Activated T-helper 1 cell treated with anti-CD3 and anti-CD28 coated beads, Interleukin-2, amount 50 U/mL, for 16 hours (primary cell): ENCODE data around the gene S100P.
"Not testable (repeated sequence)": the region's sequence is repeated elsewhere in the genome, so short reads cannot be mapped to it uniquely, and the experiment has no call there.

Experiments used
- DNase-seq, 2 donors: peaks; one replicate each; pipeline ENCODE4 v3.0.0-alpha.2; 2020; ENCODE audit warnings: low read depth in 1 of 2, low spot score in 1 of 2

S100P gene

GRCh38 chr4:6672541-6673190 lies 21.0 kb upstream of the S100P start:
- not testable (repeated sequence) for DNase-seq

GRCh38 chr4:6673191-6673659 lies 20.5 kb upstream of the S100P start:
- not testable (repeated sequence) for DNase-seq

- peak; percentile 86 to 89 for DNase-seq
Observed at GRCh38 chr4:6673660-6674499, 19.8 kb upstream of the S100P start.

DNA sequence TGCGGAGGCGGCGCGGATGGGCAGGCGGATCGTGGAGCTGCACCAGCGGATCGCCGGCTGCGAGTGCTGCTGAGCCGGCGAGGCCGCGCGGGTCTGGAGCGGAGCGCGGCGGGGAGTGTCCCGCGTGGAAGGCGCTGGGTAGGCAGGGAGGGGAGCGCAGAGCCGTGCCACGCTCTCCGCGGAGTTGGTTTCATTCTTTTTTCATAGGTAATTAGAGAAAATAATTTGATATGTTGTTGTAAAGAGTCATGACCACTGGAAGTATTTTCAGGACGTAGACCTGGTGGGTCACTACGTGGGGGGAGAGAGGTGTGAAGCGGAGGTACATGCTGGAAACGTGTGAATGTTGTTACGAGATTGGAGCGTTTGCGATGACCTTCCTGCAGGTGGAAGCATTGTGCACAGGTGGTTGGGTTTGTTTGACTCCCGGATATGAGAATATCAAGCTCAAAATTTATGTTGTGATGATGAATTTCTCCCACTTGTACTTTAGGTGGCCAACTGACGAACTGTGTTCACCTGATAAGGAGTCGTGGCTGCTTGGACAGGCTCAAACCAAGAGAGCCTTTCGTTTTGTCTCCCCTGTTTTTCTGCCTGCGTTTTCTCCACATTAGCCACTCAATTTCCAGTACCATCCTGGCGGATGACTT lies 19.1 kb upstream of the S100P start:
- DNase-seq: peak; percentile 24 to 38

DNA sequence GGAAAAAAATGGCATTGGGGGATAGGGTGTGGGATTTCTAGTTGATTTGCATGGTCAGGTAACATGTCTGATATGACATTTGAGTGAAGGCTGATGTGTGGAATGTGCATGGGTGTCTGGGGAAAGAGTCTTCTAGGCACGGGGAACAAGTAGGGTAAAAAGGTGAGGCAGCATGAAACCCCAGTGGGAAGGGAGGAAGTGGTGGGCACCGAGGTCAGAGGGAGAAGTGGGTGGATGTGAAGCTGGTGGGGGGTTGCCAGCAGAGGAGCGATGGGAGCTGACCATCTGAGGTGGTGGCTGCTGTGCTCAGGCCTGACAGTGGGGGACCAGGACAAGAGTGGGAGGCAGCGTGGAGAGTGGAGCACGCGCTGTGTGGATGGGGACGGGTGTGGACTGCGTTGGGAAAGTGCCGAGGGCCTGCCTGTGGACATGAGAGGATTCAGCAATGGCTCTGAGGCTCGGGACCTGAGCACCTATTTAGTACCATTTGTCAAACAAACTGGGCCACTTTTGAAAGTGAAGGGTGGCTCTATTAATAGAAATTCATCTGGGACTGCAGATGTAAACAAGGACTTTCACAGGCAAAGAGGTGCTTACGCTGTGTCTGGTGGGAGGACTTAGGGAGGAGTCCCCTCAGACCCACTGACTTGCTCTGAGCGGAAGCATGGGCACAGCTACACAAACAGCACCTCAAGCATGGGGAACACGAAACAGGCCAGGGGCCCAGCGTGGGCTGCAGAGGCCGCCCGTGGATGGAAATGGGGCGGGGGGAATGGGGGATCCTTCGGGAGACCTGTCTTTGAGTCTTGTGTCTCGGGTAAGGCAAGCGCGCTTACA lies 16.7 kb upstream of the S100P start:
- no peak for DNase-seq

DNA sequence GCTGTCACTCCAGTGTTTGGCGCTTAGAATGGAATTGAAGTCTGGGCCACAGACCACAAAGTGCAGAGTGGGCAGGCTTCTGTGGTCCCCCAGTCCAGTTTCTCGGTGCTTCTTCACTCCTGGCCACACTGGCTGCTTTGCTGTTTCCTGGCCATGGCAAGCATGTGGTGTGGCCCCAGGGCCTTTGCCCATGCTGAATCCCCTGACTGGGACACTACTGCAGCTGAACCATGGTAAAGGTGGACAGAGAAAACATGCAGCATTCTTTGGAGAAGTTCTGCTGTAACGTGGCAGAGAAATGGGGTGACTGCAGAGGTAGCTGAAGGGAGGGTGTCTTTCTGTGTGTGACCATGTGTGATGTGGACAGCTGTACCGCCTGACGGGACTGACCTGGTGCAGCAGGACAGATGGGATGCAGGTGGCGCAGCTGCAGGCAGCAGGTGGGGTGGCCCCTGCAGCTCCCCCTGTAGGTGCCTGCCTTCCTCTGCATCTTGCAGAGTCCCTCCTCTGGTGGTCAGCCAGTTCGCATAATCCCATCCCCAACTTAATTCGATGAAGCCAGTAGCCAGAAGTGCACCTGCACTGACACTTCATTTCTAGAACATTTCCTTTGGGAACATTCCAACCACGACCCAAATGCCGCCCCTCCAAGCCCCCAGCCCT lies 13.2 kb upstream of the S100P start:
- DNase-seq: no peak

- DNase-seq: no peak
Observed at GRCh38 chr4:6681191-6681590, 12.5 kb upstream of the S100P start.

GRCh38 chr4:6682862-6683590 lies 10.7 kb upstream of the S100P start:
- no peak for DNase-seq

GRCh38 chr4:6684656-6685055 lies 9.0 kb upstream of the S100P start:
- no peak for DNase-seq

DNA sequence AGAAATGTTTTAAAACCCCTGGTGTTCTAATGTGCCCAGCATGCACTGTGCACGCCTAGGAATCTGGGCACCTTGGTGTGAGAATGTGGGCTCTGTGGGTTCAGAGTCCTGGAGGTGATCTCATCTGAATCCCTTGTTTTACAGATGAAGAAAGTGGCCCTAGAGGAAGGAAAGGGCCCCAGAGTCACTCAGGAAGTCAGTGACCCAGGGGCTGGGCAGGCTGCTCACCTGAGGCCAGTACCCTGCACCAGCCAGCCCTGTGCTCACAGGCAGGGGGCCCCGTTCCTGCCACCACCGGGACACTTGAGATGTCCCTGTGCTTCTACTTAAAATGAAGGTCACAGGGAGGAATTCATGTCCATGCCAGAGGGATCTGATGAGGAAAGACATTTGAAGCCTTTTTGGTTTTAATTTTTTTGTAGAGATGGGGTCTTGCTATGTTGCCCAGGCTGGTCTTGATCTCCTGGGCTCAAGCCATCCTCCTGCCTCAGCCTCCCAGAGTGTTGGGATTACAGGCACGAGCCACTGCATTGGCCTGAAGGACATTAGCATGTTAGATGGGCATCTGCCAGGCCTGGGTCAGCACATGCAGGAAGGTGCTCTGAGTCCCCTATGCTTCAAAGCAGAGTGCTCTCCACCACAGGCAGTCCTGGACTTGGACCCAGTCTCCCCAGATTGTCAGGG lies 7.4 kb upstream of the S100P start:
- DNase-seq: no peak

DNA sequence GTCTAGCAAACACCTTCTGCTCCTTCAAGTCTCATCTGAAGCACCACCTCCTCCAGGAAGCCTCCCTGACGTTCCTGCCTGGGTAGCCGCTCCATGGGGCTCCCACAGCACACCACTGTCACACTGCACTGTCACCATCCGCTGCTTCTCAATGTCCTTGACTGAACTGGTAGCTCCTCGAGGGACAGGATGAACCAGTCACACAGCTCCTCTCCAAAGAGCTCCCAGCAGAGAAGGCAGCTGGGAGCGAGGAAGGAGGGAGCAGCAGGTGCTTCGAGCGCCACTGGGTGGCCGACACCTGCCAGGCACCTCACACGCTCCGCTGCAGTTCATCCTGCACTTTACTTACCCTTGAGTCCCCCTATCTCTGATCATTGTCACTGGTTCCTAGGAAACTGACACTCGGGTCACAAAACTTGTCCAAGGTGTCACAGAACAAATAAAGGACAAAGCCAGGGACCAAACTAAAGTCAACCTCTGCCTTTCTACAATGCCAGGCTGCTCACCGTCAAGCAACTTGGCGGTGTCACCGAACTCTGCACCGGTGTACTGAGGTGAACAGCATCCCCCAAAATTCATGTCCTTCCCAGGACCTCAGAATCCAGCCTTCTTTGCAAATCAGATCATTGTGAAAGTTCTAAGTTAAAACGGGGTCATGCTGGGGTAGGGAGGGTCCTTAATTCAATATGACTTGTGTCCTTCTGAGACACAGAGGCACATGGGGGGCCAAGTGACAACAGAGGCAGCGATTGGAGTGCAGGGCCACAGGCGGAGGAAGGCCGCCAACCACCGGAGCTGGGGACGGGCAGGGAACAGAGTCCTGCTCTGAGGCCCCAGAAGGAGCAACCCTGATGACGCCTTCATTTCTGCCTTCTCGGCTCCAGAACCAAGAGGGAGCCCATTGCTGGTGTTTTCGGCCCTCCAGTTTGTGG lies 5.5 kb upstream of the S100P start:
- DNase-seq: no peak

- peak; percentile 54 to 65 for DNase-seq
Observed at GRCh38 chr4:6688879-6689505, 4.7 kb upstream of the S100P start.

DNA sequence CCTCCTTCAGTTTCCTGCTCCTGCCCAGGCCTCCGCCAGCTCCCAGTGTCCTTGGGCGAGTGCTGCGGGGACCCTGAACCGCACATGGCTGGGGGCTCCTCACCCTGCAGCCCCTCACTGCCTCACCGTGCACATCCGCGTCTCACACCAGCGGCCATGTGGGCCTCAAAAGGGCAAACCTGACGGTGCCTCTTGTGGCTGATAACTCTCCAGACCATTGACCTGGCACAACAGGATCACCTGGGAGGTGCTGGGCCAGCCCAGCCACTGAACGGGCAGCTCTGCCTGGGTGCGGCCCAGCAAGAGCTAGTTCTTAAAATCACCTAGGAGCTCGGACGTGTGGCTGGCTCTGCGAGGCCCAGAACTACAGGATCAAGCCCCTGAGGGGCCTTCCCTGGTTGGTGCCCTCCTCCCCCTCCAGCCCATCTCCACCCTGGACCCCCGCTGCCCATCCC lies 4.1 kb upstream of the S100P start:
- no peak for DNase-seq

GRCh38 chr4:6692379-6692778 lies 1.3 kb upstream of the S100P start:
- DNase-seq: no peak

- DNase-seq: no peak
Observed at GRCh38 chr4:6692806-6693205, 872 bp upstream of the S100P start.

- DNase-seq: no peak
Observed at GRCh38 chr4:6694177-6694901, 661 bp downstream of the S100P start.
